H1 (cell line): ENCODE data around the gene EIPR1. TPM values are rescaled to one million over a fixed set of nuclear protein-coding genes. Genes with fewer than 3 reads are reported as not detected.

ENCODE experiments used
- CTCF ChIA-PET: fragments of 300-600 bp; sonication (Branson Sonifier 250); formaldehyde crosslinking; loops from one replicate; lab custom pipeline; 2021; ENCODE audit not compliant: partially characterized antibody; lab: Charles Lee
- POLR2A ChIA-PET: fragments of 300-600 bp; sonication (Branson Sonifier 250); formaldehyde crosslinking; loops from one replicate; lab custom pipeline; 2021; ENCODE audit warnings: inconsistent platforms; ENCODE audit not compliant: partially characterized antibody; lab: Charles Lee
- DNase-seq, 2 experiments: peaks; one replicate each; pipeline versions ENCODE4 v3.0.0 to v3.0.0-alpha.2; 2010 to 2022; ENCODE audit warnings: low spot score in 2 of 2, low read depth in 1 of 2, mixed read lengths in 1 of 2
- FAIRE-seq: peaks from 2 replicates; lab custom pipeline; 2011; peaks lifted over from hg19 to GRCh38; lab: Jason Lieb, UNC
- H2AFZ ChIP-seq: 2 replicates; pipeline ENCODE4 v1.8.1; 2012; ENCODE audit warnings: low read length, inconsistent platforms
- H2AK5ac ChIP-seq: 2 replicates; pipeline ENCODE4 v1.6.1; 2013; ENCODE audit warnings: low read depth, low read length
- H2BK120ac ChIP-seq: replicated peaks from 2 replicates; pipeline ENCODE3; 2013; ENCODE audit warnings: low read depth, low read length, inconsistent platforms
- H2BK12ac ChIP-seq: 2 replicates; pipeline ENCODE4 v1.6.1; 2013; ENCODE audit warnings: low read depth, low read length
- H2BK15ac ChIP-seq: 2 replicates; pipeline ENCODE4 v1.6.1; 2013; ENCODE audit warnings: low read length
- H2BK20ac ChIP-seq: 2 replicates; pipeline ENCODE4 v1.6.1; 2013; ENCODE audit warnings: low read length
- H2BK5ac ChIP-seq: 2 replicates; pipeline ENCODE4 v1.6.1; 2013; ENCODE audit warnings: low read depth, low read length
- H3K14ac ChIP-seq: 2 replicates; pipeline ENCODE4 v1.6.1; 2013; ENCODE audit warnings: inconsistent platforms; ENCODE audit not compliant: insufficient read length
- H3K18ac ChIP-seq: 2 replicates; pipeline ENCODE4 v1.6.1; 2013; ENCODE audit warnings: low read length; ENCODE audit errors: extremely low read depth
- H3K23ac ChIP-seq: 2 replicates; pipeline ENCODE4 v1.6.1; 2013; ENCODE audit warnings: inconsistent platforms; ENCODE audit not compliant: insufficient read length
- H3K23me2 ChIP-seq: 2 replicates; pipeline ENCODE4 v1.6.1; 2013; ENCODE audit warnings: low read depth, low read length
- H3K27ac ChIP-seq: 2 replicates; pipeline ENCODE4 v1.6.1; 2011; ENCODE audit warnings: low read depth, low read length, inconsistent platforms
- H3K27me3 ChIP-seq, 4 experiments: replicated peaks in 1 of 4; 1 replicate in 1 of 4; 2 replicates in 3 of 4; pipeline versions ENCODE4 v1.6.1 to v1.8.1; 2011 to 2013; ENCODE audit warnings: low read length in 3 of 4, mild to moderate bottlenecking in 3 of 4, inconsistent platforms in 2 of 4, mixed read lengths in 2 of 4, moderate library complexity in 1 of 4; ENCODE audit not compliant: control insufficient read depth in 3 of 4, insufficient read depth in 3 of 4; ENCODE audit errors: extremely low read depth in 1 of 4
- H3K36me3 ChIP-seq, 4 experiments: 2 replicates each; pipeline versions ENCODE4 v1.6.1 to v1.8.1; 2011 to 2013; ENCODE audit warnings: mild to moderate bottlenecking in 4 of 4, low read length in 3 of 4, moderate library complexity in 2 of 4, control low read depth in 1 of 4, inconsistent platforms in 1 of 4; ENCODE audit not compliant: insufficient read depth in 4 of 4, control insufficient read depth in 2 of 4
- H3K4ac ChIP-seq: replicated peaks from 2 replicates; pipeline ENCODE3; 2013; ENCODE audit warnings: low read length, low read depth, mixed read lengths, inconsistent platforms; ENCODE audit not compliant: insufficient read length
- H3K4me1 ChIP-seq, 4 experiments: replicated peaks in 1 of 4; 1 replicate in 1 of 4; 2 replicates in 3 of 4; pipeline versions ENCODE4 v1.6.1 to v1.8.1; 2011 to 2013; ENCODE audit warnings: low read length in 3 of 4, inconsistent platforms in 2 of 4, mixed read lengths in 1 of 4; ENCODE audit not compliant: insufficient read depth in 4 of 4, control insufficient read depth in 3 of 4
- H3K4me2 ChIP-seq, 2 experiments: 2 replicates each; pipeline versions ENCODE4 v1.6.1 to v1.8.1; 2011 to 2013; ENCODE audit warnings: low read depth in 2 of 2, low read length in 2 of 2, control low read depth in 1 of 2, inconsistent platforms in 1 of 2, mild to moderate bottlenecking in 1 of 2; ENCODE audit not compliant: insufficient read depth in 1 of 2
- H3K4me3 ChIP-seq, 4 experiments: fragments of 200-600, 300-600 bp in 1 of 4; sonication (generic), shearing (Covaris generic), sonication (Bioruptor Twin) in 1 of 4; 2 replicates each; pipeline versions ENCODE4 v1.5.1 to v1.8.1; 2011 to 2016; ENCODE audit warnings: low read length in 4 of 4, low read depth in 3 of 4, control low read depth in 2 of 4, inconsistent platforms in 2 of 4, mild to moderate bottlenecking in 2 of 4, mixed read lengths in 1 of 4, moderate library complexity in 1 of 4; ENCODE audit not compliant: insufficient read depth in 2 of 4; ENCODE audit errors: extremely low read depth in 1 of 4
- H3K56ac ChIP-seq: replicated peaks from 2 replicates; pipeline ENCODE3; 2013; ENCODE audit warnings: low read depth, mild to moderate bottlenecking, mixed read lengths, low read length, inconsistent platforms; ENCODE audit not compliant: insufficient read length
- H3K79me1 ChIP-seq: 2 replicates; pipeline ENCODE4 v1.6.1; 2013; ENCODE audit warnings: low read depth, low read length, control low read depth
- H3K79me2 ChIP-seq, 2 experiments: 2 replicates each; pipeline versions ENCODE4 v1.6.1 to v1.8.1; 2012 to 2013; ENCODE audit warnings: low read length in 2 of 2, mild to moderate bottlenecking in 2 of 2, inconsistent platforms in 1 of 2; ENCODE audit not compliant: insufficient read depth in 2 of 2, control insufficient read depth in 1 of 2
- H3K9ac ChIP-seq, 4 experiments: replicated peaks in 1 of 4; 1 replicate in 1 of 4; 2 replicates in 3 of 4; pipeline versions ENCODE4 v1.6.1 to v1.8.1; 2011 to 2013; ENCODE audit warnings: low read depth in 3 of 4, low read length in 3 of 4, control low read depth in 2 of 4, mild to moderate bottlenecking in 2 of 4, moderate library complexity in 2 of 4, inconsistent platforms in 1 of 4; ENCODE audit errors: extremely low read depth in 1 of 4
- H3K9me3 ChIP-seq, 2 experiments: 2 replicates each; pipeline versions ENCODE4 v1.6.1 to v1.8.1; 2012 to 2013; ENCODE audit warnings: mild to moderate bottlenecking in 2 of 2, moderate library complexity in 2 of 2, control low read depth in 1 of 2, inconsistent platforms in 1 of 2, low read depth in 1 of 2, low read length in 1 of 2, mixed read lengths in 1 of 2; ENCODE audit not compliant: insufficient read depth in 2 of 2
- H4K20me1 ChIP-seq, 2 experiments: replicated peaks in 1 of 2; 2 replicates each; pipeline versions ENCODE3 to v1.8.1; 2011 to 2013; ENCODE audit warnings: inconsistent platforms in 2 of 2, low read length in 2 of 2, mild to moderate bottlenecking in 1 of 2; ENCODE audit not compliant: insufficient read depth in 2 of 2, control insufficient read depth in 1 of 2
- H4K5ac ChIP-seq: 2 replicates; pipeline ENCODE4 v1.6.1; 2013; ENCODE audit warnings: low read length, low read depth, mixed read lengths, inconsistent platforms; ENCODE audit not compliant: insufficient read length
- H4K8ac ChIP-seq: 2 replicates; pipeline ENCODE4 v1.8.0; 2013; ENCODE audit warnings: mild to moderate bottlenecking, moderate library complexity, low read length, inconsistent platforms; ENCODE audit not compliant: insufficient read depth; ENCODE audit errors: extremely low read depth
- H4K91ac ChIP-seq: replicated peaks from 2 replicates; pipeline ENCODE3; 2013; ENCODE audit warnings: low read length, mixed read lengths, inconsistent platforms; ENCODE audit not compliant: insufficient read length
- BACH1 ChIP-seq: IDR thresholded peaks from 2 replicates; pipeline ENCODE4 v1.6.1; 2012; ENCODE audit warnings: low read length, improper control_type of control experiment
- EGR1 ChIP-seq: IDR thresholded peaks from 2 replicates; pipeline ENCODE4 v1.6.1; 2011; ENCODE audit warnings: low read depth, low read length, borderline replicate concordance
- HDAC2 ChIP-seq, 2 experiments: fragments of 300-600 bp in 1 of 2; sonication (generic) in 1 of 2; IDR thresholded peaks; 2 replicates each; pipeline ENCODE4 v1.6.1; 2011 to 2012; ENCODE audit warnings: low read depth in 2 of 2, low read length in 2 of 2, mild to moderate bottlenecking in 2 of 2, moderate library complexity in 2 of 2, borderline replicate concordance in 1 of 2, inconsistent platforms in 1 of 2
- JUND ChIP-seq: IDR thresholded peaks from 2 replicates; pipeline ENCODE4 v1.6.1; 2011; ENCODE audit warnings: mild to moderate bottlenecking, improper control_type of control experiment, low read length
- KDM4A ChIP-seq: IDR thresholded peaks from one replicate; pipeline ENCODE4 v1.7.1; 2012; ENCODE audit warnings: low read depth, mild to moderate bottlenecking, moderate library complexity, low read length, inconsistent platforms; ENCODE audit not compliant: severe bottlenecking
- NRF1 ChIP-seq: IDR thresholded peaks from 2 replicates; pipeline ENCODE4 v1.6.1; 2011; ENCODE audit warnings: mild to moderate bottlenecking, low read depth, low read length, improper control_type of control experiment
- RNF2 ChIP-seq: fragments of 200-900, 300-1000 bp; sonication (generic); IDR thresholded peaks from 2 replicates; pipeline ENCODE4 v1.7.1; 2016; ENCODE audit warnings: borderline replicate concordance, low read depth, mild to moderate bottlenecking, antibody characterized with exemption, low read length; ENCODE audit not compliant: poor library complexity, severe bottlenecking; ENCODE audit errors: missing control alignments
- TAF1 ChIP-seq: IDR thresholded peaks from 2 replicates; pipeline ENCODE4 v1.6.1; 2011; ENCODE audit warnings: mild to moderate bottlenecking, low read depth, low read length
- TCF12 ChIP-seq: IDR thresholded peaks from 2 replicates; pipeline ENCODE4 v1.6.1; 2011; ENCODE audit warnings: low read depth, mild to moderate bottlenecking, low read length
- YY1 ChIP-seq: IDR thresholded peaks from 2 replicates; pipeline ENCODE4 v1.6.1; 2011; ENCODE audit warnings: low read depth, mild to moderate bottlenecking, low read length
- WGBS, 2 experiments: shearing (Covaris generic) in 1 of 2; methylation state at CpG; one replicate each; pipeline versions ENCODE4 v1.1.6 to v1.1.7; 2013 to 2015; ENCODE audit warnings: low lambda C conversion rate in 2 of 2, mixed read lengths in 2 of 2, inconsistent platforms in 1 of 2, low coverage in 1 of 2, missing lambda C conversion rate in 1 of 2; ENCODE audit not compliant: insufficient replicate concordance in 2 of 2, insufficient coverage in 1 of 2, insufficient read length in 1 of 2; ENCODE audit errors: extremely low coverage in 1 of 2, missing lambda C conversion rate in 1 of 2; 5-methylcytosine and 5-hydroxymethylcytosine counted together
- polyA plus RNA-seq, 7 experiments: library from polyadenylated mRNA; depleted of rRNA in 3 of 7; stranded (reverse) in 5 of 7; unstranded in 2 of 7; fragments of >200 nt in 5 of 7; fragments of 200-250 nt in 2 of 7; gene quantifications; 1 replicate in 5 of 7; 2 replicates in 1 of 7; 4 replicates in 1 of 7; pipeline versions ENCODE4 v1.2.1 to v1.2.3, GENCODE V29; 2011 to 2013; ENCODE audit warnings: missing spikeins in 2 of 7, mixed read lengths in 2 of 7
- total RNA-seq: library from RNA; stranded (reverse); fragmentation: NEBNext Ultra II Directional; extraction: Animal tissue kit (Norgen Biotek cat#: 25700); gene quantifications from 2 replicates; pipeline ENCODE4 v1.2.1, GENCODE V29; 2021

Gene EIPR1
- total and polyA plus RNA-seq, 2 of the 8 experiments (the other 6 are each of a cell fraction or from before 2014, with no cell fraction given) = 26.3 to 56.4 TPM

DNA sequence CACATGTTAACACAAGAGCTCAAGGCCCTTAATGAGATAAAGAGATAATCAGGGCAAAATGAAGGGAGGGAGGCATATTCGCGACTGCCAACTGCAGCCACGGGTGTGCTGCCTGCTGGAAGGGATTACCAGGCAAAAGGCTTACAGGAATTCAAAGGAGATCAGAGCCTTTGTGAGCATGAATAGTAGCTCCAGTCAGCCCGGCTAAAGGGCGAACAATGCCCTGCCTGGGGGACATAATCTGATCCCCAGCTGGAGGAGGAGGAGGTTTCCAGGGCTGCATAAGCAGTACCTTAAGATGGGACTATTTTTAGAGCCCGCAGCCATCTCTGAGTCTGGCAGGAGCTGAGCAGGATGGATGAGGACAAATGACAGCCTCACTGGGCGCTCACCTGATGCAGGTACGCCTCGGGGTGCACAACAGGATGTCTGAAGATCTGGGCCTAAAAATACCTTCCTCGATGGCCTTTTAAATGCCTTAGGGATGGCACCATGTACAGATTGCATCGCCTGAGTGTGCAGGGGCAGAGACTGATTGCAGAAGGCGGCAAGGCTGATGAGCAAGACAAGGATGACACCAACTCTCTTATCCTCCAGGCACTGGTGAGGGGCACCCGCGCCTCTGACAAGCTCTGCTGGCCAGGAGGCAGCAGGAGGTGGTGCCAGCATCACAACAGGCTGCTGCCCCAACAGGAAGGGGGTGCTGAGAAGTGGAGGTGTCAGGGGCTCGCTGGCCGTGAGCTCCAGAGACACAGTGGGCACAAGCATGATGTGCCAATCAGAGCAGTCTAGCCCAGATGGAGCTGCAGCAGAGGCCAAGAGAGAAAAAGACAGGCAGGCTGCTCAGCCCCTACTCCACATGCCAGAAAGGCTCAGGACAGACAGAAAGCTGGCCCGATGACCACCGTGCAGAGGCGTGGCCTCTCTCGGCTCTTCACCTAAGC lies 111.4 kb downstream of the EIPR1 start:
- ChIA-PET POLR2A (interaction anchor here (0.5 to 1.2 kb wide), 3 partner anchors 63 to 112 kb away, joined by 3 read pairs; no protein-coding TSS in a partner anchor), CTCF (interaction anchor here (1.0 to 1.4 kb wide), 3 partner anchors 10 to 37 kb away, joined by 3 to 5 read pairs (median 3); no protein-coding TSS in a partner anchor)
- 0 out of 2 replicates have a peak overlapping the region, but pooled peaks have one; percentile 1 for H3K27ac ChIP-seq
- peak overlapping the region; percentile 69 for H2BK5ac ChIP-seq
- H3K14ac ChIP-seq = no peak overlapping the region
- peak overlapping the region; percentile 45 to 56 for H3K4me2 ChIP-seq
- peaks cover 10% of the 10 kb centered on the region; the same call in 1 of the 2 replicates for H3K79me1 ChIP-seq
- FAIRE-seq (peak; percentile 74), DNase-seq (peak; percentile 50 to 57)
- H3K23ac ChIP-seq = no peak overlapping the region
- H3K36me3 ChIP-seq = no peaks in the 10 kb centered on the region
- no peaks in the 10 kb centered on the region for H3K9me3 ChIP-seq
- 67% methylated on average over 20 of the region's 20 CpGs; no CpG with 5 or more reads in 1 of the 2 experiments for WGBS, 2 experiments
- H2BK15ac ChIP-seq = no peak overlapping the region
- no peak overlapping the region for H2BK120ac ChIP-seq
- peak overlapping the region; percentile 67 for H4K91ac ChIP-seq
- peaks cover 2 to 11% of the 10 kb centered on the region in 2 experiments for H4K20me1 ChIP-seq
- H2AFZ ChIP-seq = no peak overlapping the region
- H2BK12ac ChIP-seq = peak overlapping the region; percentile 19; the same call in 1 of the 2 replicates
- no peak overlapping the region for H4K8ac ChIP-seq
- peaks cover 9 to 24% (median 16%) of the 10 kb centered on the region in 4 experiments for H3K4me1 ChIP-seq
- no peak overlapping the region for H4K5ac ChIP-seq
- H3K18ac ChIP-seq = peak overlapping the region; percentile 68; the same call in 1 of the 2 replicates
- no peaks in the 10 kb centered on the region for H3K23me2 ChIP-seq
- 0 out of 4 replicates have a peak, but pooled peaks cover 0 to 4% of the 10 kb centered on the region in 2 experiments for H3K79me2 ChIP-seq
- no peak overlapping the region for H2BK20ac ChIP-seq
- H3K9ac ChIP-seq = no peak overlapping the region
- no peak overlapping the region for H3K4ac ChIP-seq
- H3K4me3 ChIP-seq = no peak overlapping the region
- peak overlapping the region; percentile 45; the same call in 1 of the 2 replicates for H2AK5ac ChIP-seq
- peaks cover 0 to 7% (median 3%) of the 10 kb centered on the region in 4 experiments; a peak in 2 of 7 replicates for H3K27me3 ChIP-seq
- H3K56ac ChIP-seq = no peak overlapping the region
- TF ChIP-seq TCF12 (0 out of 2 replicates have a peak, but pooled peaks have one; percentile 62), BACH1 (no peak), RNF2 (no peak), YY1 (0 out of 2 replicates have a peak, but pooled peaks have one; percentile 57), EGR1 (no peak), JUND (no peak), HDAC2 (IDR thresholded peaks at IDR 0.05; ENCODE audit: borderline replicate concordance in 1 of 2, low read depth in 2 of 2, low read length in 2 of 2) (peak in 1 of 2 experiments; percentile 65; a peak in 1 of 4 replicates), KDM4A (no peak), NRF1 (no peak), TAF1 (no peak)
